ENCODE results near the gene TMEM9B. TPM values are rescaled to one million over a fixed set of nuclear protein-coding genes. Genes with fewer than 3 reads are reported as not detected.

TMEM9B gene
- total and polyA plus RNA-seq, 9 of the 15 experiments (the other 6 are each of a cell fraction or from before 2014, with no cell fraction given) = 7.7 to 20.0 (median 14.0) TPM

DNA sequence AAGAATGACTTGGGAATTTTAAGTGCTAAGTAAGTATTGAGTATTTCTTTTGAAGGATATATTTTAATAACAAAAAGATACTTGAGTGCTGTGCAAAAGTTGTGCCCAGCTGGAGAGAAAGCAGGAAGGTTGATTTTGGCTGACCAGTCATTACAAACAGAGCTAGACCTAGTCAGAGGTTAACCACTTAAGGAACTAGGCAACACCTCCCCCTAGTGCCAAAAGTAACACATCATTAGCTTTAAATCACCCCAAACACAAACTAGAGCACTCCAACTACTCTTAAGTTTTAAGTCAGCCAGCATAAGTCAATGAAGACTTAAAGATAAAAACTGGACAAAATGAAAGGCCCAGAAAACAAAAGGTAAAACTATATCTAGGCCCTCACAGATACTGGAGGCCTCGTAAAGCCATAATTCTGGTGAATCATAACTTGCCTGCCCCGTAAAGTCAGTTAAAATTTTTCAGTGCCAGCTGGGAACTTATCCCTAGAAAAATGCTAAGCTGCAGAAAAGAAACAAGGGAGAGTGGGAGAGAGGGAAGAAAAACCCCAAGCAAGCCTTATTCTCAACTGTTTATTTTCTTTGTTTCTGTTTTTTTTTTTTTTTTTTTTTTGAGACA is 4.6 kb downstream of the TMEM9B start (continued):
- TF ChIP-seq CEBPB (tag; IDR thresholded peaks at IDR 0.05) = no peak
- no peak for TF ChIP-seq BRF1 (IDR thresholded peaks at IDR 0.05; ENCODE audit: borderline replicate concordance, extremely low read depth, insufficient read length)
- TF ChIP-seq MYC (IDR thresholded peaks at IDR 0.05; ENCODE audit: low read depth, low read length) = no peak
- no peak for TF ChIP-seq MYC (CRISPR knock-in tag; IDR thresholded peaks at IDR 0.05; ENCODE audit: borderline replicate concordance, low read depth)
- no peak for TF ChIP-seq TCF7 (IDR thresholded peaks at IDR 0.05; ENCODE audit: borderline replicate concordance)
- TF ChIP-seq LEF1 (IDR thresholded peaks at IDR 0.05) = no peak
- TF ChIP-seq, protein P1, sequence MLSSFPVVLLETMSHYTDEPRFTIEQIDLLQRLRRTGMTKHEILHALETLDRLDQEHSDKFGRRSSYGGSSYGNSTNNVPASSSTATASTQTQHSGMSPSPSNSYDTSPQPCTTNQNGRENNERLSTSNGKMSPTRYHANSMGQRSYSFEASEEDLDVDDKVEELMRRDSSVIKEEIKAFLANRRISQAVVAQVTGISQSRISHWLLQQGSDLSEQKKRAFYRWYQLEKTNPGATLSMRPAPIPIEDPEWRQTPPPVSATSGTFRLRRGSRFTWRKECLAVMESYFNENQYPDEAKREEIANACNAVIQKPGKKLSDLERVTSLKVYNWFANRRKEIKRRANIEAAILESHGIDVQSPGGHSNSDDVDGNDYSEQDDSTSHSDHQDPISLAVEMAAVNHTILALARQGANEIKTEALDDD (IDR thresholded peaks at IDR 0.05) = peak; percentile 98
- no peak for TF ChIP-seq SP2 (IDR thresholded peaks at IDR 0.05; ENCODE audit: extremely low read depth, low read depth, low read length, poor library complexity, severe bottlenecking)
- no peak for TF ChIP-seq CBX5 (IDR thresholded peaks at IDR 0.05; ENCODE audit: borderline replicate concordance, low read depth)
- TF ChIP-seq KLF6 (CRISPR knock-in tag; IDR thresholded peaks at IDR 0.05; ENCODE audit: borderline replicate concordance) = no peak
- no peak for TF ChIP-seq HMG20A (CRISPR knock-in tag; conservative IDR thresholded peaks at IDR 0.05)
- TF ChIP-seq, protein P2, sequence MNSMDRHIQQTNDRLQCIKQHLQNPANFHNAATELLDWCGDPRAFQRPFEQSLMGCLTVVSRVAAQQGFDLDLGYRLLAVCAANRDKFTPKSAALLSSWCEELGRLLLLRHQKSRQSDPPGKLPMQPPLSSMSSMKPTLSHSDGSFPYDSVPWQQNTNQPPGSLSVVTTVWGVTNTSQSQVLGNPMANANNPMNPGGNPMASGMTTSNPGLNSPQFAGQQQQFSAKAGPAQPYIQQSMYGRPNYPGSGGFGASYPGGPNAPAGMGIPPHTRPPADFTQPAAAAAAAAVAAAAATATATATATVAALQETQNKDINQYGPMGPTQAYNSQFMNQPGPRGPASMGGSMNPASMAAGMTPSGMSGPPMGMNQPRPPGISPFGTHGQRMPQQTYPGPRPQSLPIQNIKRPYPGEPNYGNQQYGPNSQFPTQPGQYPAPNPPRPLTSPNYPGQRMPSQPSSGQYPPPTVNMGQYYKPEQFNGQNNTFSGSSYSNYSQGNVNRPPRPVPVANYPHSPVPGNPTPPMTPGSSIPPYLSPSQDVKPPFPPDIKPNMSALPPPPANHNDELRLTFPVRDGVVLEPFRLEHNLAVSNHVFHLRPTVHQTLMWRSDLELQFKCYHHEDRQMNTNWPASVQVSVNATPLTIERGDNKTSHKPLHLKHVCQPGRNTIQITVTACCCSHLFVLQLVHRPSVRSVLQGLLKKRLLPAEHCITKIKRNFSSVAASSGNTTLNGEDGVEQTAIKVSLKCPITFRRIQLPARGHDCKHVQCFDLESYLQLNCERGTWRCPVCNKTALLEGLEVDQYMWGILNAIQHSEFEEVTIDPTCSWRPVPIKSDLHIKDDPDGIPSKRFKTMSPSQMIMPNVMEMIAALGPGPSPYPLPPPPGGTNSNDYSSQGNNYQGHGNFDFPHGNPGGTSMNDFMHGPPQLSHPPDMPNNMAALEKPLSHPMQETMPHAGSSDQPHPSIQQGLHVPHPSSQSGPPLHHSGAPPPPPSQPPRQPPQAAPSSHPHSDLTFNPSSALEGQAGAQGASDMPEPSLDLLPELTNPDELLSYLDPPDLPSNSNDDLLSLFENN (IDR thresholded peaks at IDR 0.05; ENCODE audit: low read depth in 2 of 2, low read length in 2 of 2) = no peak
- TF ChIP-seq, protein P3, sequence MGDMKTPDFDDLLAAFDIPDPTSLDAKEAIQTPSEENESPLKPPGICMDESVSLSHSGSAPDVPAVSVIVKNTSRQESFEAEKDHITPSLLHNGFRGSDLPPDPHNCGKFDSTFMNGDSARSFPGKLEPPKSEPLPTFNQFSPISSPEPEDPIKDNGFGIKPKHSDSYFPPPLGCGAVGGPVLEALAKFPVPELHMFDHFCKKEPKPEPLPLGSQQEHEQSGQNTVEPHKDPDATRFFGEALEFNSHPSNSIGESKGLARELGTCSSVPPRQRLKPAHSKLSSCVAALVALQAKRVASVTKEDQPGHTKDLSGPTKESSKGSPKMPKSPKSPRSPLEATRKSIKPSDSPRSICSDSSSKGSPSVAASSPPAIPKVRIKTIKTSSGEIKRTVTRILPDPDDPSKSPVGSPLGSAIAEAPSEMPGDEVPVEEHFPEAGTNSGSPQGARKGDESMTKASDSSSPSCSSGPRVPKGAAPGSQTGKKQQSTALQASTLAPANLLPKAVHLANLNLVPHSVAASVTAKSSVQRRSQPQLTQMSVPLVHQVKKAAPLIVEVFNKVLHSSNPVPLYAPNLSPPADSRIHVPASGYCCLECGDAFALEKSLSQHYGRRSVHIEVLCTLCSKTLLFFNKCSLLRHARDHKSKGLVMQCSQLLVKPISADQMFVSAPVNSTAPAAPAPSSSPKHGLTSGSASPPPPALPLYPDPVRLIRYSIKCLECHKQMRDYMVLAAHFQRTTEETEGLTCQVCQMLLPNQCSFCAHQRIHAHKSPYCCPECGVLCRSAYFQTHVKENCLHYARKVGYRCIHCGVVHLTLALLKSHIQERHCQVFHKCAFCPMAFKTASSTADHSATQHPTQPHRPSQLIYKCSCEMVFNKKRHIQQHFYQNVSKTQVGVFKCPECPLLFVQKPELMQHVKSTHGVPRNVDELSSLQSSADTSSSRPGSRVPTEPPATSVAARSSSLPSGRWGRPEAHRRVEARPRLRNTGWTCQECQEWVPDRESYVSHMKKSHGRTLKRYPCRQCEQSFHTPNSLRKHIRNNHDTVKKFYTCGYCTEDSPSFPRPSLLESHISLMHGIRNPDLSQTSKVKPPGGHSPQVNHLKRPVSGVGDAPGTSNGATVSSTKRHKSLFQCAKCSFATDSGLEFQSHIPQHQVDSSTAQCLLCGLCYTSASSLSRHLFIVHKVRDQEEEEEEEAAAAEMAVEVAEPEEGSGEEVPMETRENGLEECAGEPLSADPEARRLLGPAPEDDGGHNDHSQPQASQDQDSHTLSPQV (IDR thresholded peaks at IDR 0.05) = no peak
- TF ChIP-seq, protein P4, sequence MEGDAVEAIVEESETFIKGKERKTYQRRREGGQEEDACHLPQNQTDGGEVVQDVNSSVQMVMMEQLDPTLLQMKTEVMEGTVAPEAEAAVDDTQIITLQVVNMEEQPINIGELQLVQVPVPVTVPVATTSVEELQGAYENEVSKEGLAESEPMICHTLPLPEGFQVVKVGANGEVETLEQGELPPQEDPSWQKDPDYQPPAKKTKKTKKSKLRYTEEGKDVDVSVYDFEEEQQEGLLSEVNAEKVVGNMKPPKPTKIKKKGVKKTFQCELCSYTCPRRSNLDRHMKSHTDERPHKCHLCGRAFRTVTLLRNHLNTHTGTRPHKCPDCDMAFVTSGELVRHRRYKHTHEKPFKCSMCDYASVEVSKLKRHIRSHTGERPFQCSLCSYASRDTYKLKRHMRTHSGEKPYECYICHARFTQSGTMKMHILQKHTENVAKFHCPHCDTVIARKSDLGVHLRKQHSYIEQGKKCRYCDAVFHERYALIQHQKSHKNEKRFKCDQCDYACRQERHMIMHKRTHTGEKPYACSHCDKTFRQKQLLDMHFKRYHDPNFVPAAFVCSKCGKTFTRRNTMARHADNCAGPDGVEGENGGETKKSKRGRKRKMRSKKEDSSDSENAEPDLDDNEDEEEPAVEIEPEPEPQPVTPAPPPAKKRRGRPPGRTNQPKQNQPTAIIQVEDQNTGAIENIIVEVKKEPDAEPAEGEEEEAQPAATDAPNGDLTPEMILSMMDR (IDR thresholded peaks at IDR 0.05 in 2 of 3, conservative IDR thresholded peaks at IDR 0.05 in 1 of 3; ENCODE audit: insufficient read depth in 2 of 3, low read depth in 1 of 3, low read length in 3 of 3) = peak; percentile 58 to 88 (median 76)
- TF ChIP-seq CBFB (CRISPR knock-in tag; IDR thresholded peaks at IDR 0.05) = no peak

All from K562 (cell line).